Heart left ventricle (tissue), 13 donors: Measurements from ENCODE around the gene EGLN3.

Experiments
- POLR2A ChIP-seq, 2 donors: fragments of 450-650 bp; IDR thresholded peaks; one replicate each; pipeline ENCODE4 v1.6.1; 2017; ENCODE audit warnings: antibody characterized with exemption in 2 of 2, mild to moderate bottlenecking in 2 of 2, moderate library complexity in 2 of 2
- TF ChIP-seq, protein P1 (sequence below), 12 donors: fragments of 200-600 bp; sonication (generic) in 4 of 12; IDR thresholded peaks; one replicate each; pipeline versions ENCODE4 v1.5.0 to v1.8.0; 2018 to 2022; ENCODE audit warnings: antibody characterized with exemption in 12 of 12, mild to moderate bottlenecking in 5 of 12
- donor health status: ischemic (EF 13 %, LVEDD 7.1; RV severe dilation, severe dysfunction).
- donor health status: DM: no; HTN: yes; CAD: no.
- donor health status: DM: no; HTN: no; CAD: no.
- donor health status: ischemic (EF 25% LVEDD 6.9; RV normal size, moderate dysfunction).
- donor health status: ischemic (EF 25% LVEDD 5.7; RV mildly dilated, moderate dysfunction).
- donor health status: ischemic (EF 35%, LVEDD 5.7; RV mildly dilated, moderate dysfunction).
- donor health status: nonischemic (EF 11% LVEDD 7.7; RV severe dilation, severe dysfunction).
- donor health status: DM: yes; HTN: yes; CAD: no.
- donor health status: PGD.
- donor health status: ischemic (EF 29% LVEDD 5.4; RV normal size, mild dysfunction).
- donor health status: nonischemic (EF 23%, LVEDD 6.1; RV moderate dilation, normal function).

GRCh38 chr14:33934043-33934750 lies 16.7 kb downstream of the EGLN3 start:
- TF ChIP-seq, protein P1, sequence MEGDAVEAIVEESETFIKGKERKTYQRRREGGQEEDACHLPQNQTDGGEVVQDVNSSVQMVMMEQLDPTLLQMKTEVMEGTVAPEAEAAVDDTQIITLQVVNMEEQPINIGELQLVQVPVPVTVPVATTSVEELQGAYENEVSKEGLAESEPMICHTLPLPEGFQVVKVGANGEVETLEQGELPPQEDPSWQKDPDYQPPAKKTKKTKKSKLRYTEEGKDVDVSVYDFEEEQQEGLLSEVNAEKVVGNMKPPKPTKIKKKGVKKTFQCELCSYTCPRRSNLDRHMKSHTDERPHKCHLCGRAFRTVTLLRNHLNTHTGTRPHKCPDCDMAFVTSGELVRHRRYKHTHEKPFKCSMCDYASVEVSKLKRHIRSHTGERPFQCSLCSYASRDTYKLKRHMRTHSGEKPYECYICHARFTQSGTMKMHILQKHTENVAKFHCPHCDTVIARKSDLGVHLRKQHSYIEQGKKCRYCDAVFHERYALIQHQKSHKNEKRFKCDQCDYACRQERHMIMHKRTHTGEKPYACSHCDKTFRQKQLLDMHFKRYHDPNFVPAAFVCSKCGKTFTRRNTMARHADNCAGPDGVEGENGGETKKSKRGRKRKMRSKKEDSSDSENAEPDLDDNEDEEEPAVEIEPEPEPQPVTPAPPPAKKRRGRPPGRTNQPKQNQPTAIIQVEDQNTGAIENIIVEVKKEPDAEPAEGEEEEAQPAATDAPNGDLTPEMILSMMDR (IDR thresholded peaks at IDR 0.05): no peak
- no peak for TF ChIP-seq POLR2A (IDR thresholded peaks at IDR 0.05)
